HL-60/S4 treated with phorbol 12-myristate 13-acetate at 8.2 ng/mL for 4 days and 3 days (cell line): Measurements from ENCODE around the gene COP1.

Experiments
- in situ Hi-C: fragments of 300-500 bp; cut with MboI; formaldehyde crosslinking; loops from 2 replicates; pipeline ENCODE4 v1.15.0; 2022; ENCODE audit warnings: low sequenced_read_pairs

The COP1 gene

GRCh38 chr1:175904808-175905207 lies 302.3 kb downstream of the COP1 start:
- in situ Hi-C loops = no loop called here

- in situ Hi-C loops = no loop called here
Measured at GRCh38 chr1:175902281-175902680, 304.8 kb downstream of the COP1 start.

- in situ Hi-C loops = no loop called here
Measured at GRCh38 chr1:175901076-175901836, 305.8 kb downstream of the COP1 start.

- in situ Hi-C loops = no loop called here
Measured at GRCh38 chr1:175900171-175900570, 306.9 kb downstream of the COP1 start.

GRCh38 chr1:175895966-175896365 lies 311.1 kb downstream of the COP1 start:
- in situ Hi-C loops = no loop called here
